Stimulated activated CD8-positive, alpha-beta memory T cell treated with anti-CD3 and anti-CD28 coated beads, Interleukin-7, amount 100 ng/mL, for 24 hours (primary cell): ENCODE results near the gene CNST.
"Not testable (repeated sequence)": the region's sequence is repeated elsewhere in the genome, so short reads cannot be mapped to it uniquely, and the experiment has no call there.

Source experiments
- DNase-seq: peaks from one replicate; pipeline ENCODE4 v3.0.0-alpha.2; 2020; ENCODE audit warnings: low read depth

The CNST gene

GRCh38 chr1:246583448-246584185 is 17.4 kb downstream of the CNST start:
- no peak for DNase-seq

DNA sequence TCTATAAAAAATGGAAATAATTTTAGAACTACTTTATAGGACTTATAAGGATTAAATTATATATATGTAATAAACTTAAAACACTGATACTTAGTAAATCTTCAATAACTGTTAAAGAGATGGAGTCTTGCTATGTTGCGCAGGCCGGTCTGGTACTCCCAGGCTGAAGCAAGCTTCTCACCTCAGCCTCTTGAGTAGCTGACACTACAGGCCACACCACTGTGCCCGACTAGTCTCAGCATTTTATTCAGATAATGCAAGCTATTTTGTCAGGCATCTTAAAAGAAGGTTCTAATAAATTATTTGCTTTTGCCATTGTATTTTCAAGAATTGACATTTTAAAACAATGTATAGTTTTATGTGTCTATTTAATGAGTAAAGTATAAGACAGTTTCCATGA is 20.8 kb downstream of the CNST start:
- DNase-seq = no peak

DNA sequence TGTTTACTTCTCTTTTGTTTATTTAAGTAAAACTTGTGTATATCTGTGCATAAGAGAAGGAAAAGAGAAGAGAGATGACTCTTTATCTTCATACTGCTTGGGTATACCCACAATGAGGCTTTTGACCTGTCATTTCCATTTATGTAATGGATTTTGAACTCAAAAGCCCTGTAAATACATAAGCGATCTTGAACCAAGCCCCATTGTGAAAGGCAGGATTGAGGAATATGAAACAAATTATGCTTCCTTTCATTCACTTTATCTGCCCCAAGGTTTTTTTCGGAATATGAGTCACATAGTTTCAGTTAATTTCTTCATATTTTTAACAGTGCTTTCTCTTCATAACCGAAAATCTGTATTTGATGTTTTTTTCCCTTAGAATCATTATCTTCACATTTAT is 21.4 kb downstream of the CNST start:
- DNase-seq = no peak

- no peak for DNase-seq
Observed at GRCh38 chr1:246588159-246588721, 22.0 kb downstream of the CNST start.

DNA sequence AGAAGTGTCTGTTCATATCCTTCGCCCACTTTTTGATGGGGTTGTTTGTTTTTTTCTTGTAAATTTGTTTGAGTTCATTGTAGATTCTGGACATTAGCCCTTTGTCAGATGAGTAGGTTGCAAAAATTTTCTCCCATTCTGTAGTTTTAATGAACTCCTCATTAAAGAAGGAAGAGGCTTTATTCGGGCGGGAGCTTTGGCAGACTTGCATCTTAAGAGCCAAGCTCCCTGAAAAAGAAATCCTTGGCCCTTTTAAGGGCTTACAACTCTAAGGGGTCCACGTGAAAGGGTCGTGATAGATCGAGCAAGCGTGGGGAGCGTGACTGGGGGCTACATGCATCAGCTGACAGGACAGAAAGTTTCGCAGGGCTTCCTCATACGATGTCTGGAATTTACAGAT is 23.7 kb downstream of the CNST start:
- DNase-seq = not testable (repeated sequence)

DNA sequence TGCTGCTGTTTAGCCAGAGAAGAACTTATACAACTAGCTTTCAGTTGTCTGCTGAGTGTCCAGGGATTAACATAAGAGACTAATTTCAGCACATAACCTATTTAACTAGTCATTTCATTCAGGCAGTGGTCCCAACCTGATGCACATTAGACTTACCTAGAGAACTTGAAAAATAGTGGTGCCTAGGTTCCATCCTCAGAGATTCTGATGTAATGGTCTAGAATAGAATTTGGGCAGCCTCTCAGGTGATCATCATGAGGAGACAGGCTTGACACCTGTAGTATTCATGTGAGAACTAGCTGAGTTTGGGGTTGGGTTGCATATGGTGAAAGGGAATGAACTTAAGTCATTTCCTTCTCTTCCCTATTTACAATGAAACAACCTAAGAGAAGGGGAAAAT is 24.8 kb downstream of the CNST start:
- no peak for DNase-seq

GRCh38 chr1:246591504-246591903 is 25.2 kb downstream of the CNST start:
- no peak for DNase-seq

- no peak for DNase-seq
Observed at GRCh38 chr1:246591958-246592357, 25.7 kb downstream of the CNST start.

DNA sequence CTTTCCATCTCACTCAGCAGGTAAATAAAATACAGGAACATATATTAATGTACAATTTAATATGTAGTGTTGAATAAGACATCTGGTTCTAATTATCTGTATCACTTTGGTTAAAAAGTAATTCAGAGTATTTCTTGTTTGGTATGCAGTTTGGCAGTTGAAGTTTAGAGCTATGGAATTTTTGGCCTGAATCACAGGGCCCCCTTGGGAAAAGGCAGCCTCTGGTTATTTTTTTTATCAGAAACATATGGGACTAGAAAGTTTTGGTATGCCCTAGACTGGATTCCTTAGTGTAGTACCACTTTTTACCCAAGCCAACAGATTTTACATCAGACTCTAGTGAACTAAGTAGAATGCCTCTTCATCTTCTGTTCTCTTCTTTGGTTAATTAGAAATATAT is 26.4 kb downstream of the CNST start:
- no peak for DNase-seq

- no peak for DNase-seq
Observed at GRCh38 chr1:246595146-246595545, 28.9 kb downstream of the CNST start.

DNA sequence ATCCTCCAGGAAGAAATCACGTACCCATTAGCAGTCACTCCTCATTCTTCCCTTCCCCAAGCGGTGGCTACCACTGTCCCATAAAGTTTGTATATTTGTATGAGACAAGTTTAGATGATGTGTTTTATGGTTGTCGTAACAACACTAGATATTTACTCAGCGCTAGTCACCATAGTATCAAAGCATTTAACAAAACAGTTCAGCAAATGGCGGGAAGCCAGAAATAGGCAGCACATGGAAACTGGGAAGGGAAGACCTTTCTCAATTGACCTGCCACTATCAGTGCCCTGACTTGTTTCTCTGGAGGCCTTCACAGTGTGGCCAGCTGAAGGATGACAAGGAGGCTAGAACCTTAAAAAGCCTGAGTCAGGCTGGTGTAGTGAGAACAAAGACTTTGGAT is 31.1 kb downstream of the CNST start:
- no peak for DNase-seq

DNA sequence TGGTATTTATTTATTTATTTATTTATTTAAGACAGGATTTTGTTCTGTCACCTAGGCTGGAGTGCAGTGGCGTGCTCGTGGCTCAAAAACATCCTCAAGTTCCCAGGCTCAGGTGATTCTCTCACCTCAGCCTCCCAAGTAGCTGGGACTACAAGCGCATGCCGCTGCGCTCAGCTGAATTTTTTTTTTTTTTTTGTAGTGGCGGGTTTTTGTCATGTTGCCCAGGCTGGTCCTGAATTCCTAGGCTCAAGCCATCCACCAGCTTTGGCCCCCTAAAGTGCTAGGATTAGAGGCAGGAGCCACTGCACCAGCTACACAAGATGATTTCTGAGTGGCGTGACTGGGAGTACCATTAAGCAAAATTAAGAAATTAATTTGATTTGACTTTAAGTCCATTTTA is 31.7 kb downstream of the CNST start:
- DNase-seq = no peak

- DNase-seq = no peak
Observed at GRCh38 chr1:246599315-246599714, 33.1 kb downstream of the CNST start.

GRCh38 chr1:246600579-246600978 is 34.3 kb downstream of the CNST start:
- DNase-seq = no peak

GRCh38 chr1:246602194-246602593 is 35.9 kb downstream of the CNST start:
- no peak for DNase-seq

DNA sequence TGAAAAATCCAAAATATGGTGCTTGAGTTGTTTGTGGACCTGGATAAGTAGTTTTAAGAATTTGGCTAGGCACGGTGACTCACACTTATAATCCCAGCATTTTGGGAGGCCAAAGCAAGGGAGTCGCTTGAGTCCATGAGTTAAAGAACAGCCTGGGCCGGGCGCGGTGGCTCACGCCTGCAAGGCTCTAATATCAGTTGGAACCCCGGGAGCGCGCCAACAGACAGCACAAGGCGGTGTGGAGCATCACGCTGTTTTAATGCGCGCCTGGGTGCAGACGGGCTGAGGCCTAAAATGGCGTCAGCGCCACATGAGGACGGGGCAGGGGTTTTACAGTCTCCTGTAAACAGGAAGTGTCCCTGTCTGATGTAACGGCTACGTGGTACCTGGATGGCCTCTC is 39.0 kb downstream of the CNST start:
- not testable (repeated sequence) for DNase-seq

DNA sequence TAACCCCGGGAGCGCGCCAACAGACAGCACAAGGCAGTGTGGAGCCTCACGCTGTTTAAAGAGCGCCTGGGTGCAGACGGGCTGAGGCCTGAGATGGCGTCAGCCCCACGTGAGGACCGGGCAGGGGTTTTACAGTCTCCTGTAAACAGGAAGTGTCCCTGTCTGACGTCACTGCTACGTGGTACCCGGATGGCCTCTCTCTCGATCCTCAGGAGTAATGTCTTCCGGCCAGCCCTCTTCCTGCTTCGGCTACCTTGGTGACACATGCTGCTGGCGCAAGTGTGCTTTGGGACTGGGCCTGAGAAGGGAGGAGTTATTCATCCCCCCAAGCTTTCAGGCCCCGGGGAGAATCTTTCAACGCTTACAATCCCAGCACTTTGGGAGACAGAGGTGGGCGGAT is 41.2 kb downstream of the CNST start:
- no peak for DNase-seq

GRCh38 chr1:246608616-246609376 is 42.5 kb downstream of the CNST start:
- no peak for DNase-seq

- no peak for DNase-seq
Observed at GRCh38 chr1:246609632-246610031, 43.4 kb downstream of the CNST start.

DNA sequence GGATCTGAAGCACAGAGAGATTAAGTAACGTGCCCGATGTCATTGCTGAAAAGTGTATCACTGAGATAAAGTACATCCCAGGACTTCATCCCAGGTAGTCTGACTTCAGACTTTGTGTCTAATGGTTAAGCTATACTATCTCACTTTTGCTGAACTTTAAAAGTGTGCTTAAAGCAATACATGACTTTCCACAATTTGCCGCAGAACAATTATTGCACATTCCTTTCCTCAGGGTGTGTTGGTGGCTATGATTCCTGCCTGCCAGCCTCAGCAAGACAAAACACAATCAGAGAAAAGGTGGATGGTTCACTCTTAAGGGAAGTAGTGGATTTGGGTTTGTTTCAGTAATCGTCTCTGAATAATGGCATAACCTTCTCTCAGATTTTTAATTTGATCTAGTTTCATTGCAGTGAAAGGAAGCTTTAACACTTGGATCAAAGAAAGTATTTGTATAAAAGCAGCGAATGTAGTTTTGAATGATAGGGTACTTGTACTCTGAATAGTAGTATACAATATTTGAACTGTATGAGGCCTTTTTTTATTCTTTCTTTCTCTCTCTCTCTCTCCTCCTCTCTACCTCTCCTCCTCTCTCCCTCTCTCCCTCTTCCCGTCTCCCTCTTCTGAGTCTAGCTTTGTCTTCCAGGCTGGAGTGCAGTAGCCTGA is 47.0 kb downstream of the CNST start:
- DNase-seq = no peak

DNA sequence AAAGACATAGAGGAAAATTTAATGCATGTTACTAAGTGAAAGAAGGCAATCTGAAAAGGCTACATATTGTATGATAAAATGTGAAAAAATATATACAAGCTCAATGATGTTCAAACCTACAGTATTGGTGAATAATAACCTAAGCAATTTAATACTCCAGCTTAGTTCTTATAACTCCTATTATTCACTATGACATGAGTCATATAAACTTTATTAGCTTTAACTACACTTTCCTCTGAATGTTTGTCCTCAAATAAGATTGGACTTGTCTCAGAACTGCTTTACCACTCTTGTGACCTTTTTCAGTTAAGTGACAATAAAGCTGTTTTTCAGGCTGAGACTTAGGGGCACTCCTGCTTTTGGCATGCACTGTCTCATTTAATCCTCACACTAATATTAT is 50.9 kb downstream of the CNST start:
- DNase-seq = no peak

DNA sequence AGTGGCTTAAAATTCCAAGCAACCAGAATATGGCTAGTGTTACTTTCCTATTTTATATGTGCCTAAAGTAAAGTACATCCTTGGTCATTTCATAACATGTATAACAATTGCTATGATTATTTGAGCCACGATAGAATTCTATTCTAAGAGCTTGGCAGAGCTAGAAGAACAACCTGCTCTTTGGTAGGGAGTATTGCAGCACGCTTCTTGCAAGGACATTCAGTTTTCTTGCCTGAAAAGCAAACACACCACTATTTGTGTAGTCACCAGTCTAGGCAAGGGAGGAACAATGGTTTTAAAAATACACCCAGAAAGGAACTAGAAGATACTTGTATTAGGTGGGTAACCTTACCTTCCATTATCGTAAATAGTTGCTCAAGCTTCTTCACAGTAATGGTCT is 51.5 kb downstream of the CNST start:
- DNase-seq = no peak

DNA sequence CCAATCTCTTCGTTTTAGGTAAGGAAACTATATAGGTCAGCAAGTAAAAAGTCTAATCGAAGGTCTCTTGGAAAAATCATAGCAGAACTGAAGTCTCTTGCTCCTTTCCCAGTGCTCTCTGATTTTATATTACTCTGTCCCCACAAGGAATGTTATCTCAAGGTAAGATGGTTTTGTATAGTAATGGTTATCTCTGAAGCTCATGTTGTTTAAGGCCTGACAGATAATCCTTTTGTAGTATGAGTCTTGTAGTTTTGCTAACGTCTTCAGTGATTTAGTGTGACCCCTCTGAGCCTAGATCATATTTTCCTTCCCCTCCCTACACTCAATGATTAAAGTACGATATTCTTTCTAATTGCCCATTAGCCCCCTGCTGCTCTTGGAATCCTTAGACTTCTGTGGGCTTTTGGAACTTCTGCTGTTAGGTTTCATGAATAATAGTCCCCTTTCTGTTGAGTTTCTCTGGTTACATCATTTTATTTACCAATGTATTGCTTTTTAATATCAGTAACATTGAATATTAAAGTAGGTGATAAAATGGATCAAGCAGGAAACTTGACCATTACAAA is 52.1 kb downstream of the CNST start:
- no peak for DNase-seq
